ENCODE measurements around the gene HCAR1.
"Not testable (repeated sequence)": the region's sequence is repeated elsewhere in the genome, so short reads cannot be mapped to it uniquely, and the experiment has no call there.

Gene HCAR1

DNA sequence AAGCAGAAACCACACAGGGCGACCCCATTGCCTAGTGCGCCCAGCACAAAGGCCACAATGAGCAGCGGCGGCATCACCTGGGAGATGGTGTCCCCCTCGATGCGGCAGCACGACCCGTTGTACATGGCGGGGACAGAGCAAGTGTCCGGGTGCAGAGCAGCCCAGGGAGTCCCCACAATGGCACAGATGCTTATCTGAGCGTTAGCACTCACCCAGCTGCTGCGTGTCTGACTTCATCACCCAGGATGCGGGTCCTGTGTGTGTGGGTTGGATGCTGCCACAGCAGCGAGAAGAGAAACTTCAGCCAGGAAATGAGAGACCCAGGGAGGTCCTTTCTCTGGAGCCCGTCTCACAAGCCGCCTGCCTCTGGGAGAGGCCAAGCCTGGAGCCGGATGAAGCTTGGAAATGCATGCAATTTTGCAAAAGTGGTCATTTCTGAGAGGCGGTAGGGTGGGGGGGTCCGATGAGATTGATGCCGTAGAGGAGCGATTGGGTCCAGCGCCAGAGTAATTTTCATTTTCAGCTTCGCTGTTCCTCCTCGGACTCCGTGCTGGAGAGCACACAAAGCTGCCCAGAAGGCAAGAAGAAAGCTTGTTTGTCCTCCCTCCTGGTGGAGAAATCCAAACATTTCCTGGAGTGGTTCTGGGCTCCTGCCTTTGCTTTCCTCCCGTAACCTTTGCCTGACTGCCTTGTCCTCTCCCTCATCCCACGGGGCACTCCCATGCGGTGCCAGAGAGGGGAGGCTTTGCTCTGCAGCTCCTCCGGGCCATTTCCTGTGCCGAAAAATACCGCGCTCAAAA lies at the start of gene HCAR1:
TSS of gene HCAR1 (minus strand) at position 630 of the 800 bp plus-strand sequence. CDS start at position 125, 505 bp downstream.
- no peak for DNase-seq (ENCODE audit: low spot score)

GRCh38 chr12:122757568-122757967 lies 26.9 kb upstream of the HCAR1 start:
- DNase-seq (ENCODE audit: low spot score), result no peak

GRCh38 chr12:122754790-122755189 lies 24.1 kb upstream of the HCAR1 start:
- DNase-seq (ENCODE audit: low spot score), result no peak

DNA sequence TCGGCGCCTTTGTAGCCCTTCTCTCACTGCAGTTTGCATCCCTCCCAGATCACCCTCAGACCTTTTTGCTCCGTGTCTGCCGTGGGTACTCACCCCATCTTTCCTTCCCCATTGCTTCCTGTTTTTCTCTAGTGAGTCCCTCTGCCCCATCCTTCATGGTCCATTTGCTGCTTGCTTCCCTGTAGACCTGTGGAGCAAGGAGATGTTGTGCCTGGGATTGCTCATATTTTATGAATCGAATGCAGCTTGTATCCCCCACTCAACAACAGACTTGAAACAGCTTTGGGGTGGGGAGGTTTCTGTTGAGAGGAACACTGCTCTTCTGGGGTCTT lies 22.6 kb upstream of the HCAR1 start:
- no peak for DNase-seq (ENCODE audit: low spot score)

- peak; percentile 100 for DNase-seq (ENCODE audit: low spot score)
These were observed 22.0 kb upstream of the HCAR1 start, which contains the start of gene DENR for GRCh38 chr12:122752464-122753318. DENR (plus strand) TSS chr12:122752824; CDS start chr12:122753702, 878 bp downstream.

DNA sequence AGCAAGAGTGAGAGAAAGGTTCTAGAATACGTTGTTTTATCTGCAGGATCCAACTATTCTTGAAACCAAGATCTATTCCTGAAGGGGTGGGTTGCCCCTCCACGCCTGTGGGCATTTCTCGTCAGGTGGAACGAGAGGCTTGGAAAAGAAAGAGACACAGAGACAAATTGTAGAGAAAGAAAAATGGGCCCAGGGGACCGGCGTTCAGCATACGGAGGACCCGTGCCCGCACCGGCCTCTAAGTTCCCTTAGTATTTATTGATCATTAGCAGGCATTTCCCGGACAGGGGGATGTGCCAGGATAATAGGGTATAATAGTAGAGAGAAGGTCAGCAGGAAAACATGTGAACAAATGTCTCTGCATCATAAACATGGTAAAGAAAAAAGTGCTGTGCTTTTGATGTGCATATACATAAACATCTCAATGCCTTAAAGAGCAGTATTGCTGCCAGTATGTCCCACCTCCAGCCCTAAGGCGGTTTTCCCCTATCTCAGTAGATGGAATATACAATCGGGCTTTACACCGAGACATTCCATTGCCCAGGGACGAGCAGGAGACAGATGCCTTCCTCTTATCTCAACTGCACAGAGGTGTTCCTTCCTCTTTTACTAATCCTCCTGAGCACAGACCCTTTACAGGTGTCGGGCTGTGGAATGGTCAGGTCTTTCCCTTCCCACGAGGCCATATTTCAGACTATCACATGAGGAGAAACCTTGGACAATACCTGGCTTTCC lies 20.3 kb upstream of the HCAR1 start:
- not testable (repeated sequence) for DNase-seq (ENCODE audit: low spot score)

GRCh38 chr12:122749569-122750332 lies 19.1 kb upstream of the HCAR1 start:
- DNase-seq (ENCODE audit: low spot score), result no peak

DNA sequence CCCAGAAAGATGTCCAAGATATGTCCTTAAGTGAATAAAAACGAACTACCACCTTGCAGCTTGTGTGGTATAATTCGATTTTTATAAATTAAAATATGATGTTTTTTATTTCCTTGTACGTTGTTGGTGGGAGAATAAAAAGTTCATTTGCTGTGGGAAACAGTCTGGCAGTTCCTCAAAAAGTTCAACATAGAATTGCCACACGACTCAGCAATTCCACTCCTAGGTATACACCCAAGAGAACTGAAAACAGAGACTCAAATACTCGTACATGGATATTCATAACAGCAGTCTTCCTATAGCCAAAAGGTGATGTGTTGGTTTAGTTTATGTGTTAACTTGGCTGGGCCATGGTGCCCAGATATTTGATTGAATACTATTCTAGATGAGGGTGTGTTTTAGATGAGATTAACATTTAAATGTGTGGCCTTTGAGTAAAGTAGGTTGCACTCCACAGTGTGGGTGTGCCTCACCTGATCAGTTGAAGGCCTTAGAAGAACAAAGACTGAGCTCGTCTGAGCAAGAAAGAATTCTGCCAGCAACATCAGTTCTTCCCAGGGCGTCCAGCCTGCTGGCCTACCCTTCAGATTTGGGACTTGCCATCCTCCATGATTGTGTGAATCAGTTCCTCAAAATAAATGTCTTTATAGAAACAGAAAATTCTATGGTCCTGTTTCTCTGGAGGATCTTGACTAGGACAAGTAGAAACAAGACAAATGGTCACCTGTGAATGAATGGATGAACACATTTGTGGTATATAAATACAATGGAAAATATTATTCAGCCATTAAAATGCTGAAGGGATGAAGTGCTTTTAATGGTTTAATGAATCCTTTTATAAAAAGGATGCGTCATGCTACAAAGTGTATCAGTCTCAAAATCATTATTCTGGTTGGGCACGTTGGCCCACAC lies 16.8 kb upstream of the HCAR1 start:
- no peak for DNase-seq (ENCODE audit: low spot score)

- no peak for DNase-seq (ENCODE audit: low spot score)
These were observed 13.4 kb upstream of the HCAR1 start for GRCh38 chr12:122743895-122744525.

DNA sequence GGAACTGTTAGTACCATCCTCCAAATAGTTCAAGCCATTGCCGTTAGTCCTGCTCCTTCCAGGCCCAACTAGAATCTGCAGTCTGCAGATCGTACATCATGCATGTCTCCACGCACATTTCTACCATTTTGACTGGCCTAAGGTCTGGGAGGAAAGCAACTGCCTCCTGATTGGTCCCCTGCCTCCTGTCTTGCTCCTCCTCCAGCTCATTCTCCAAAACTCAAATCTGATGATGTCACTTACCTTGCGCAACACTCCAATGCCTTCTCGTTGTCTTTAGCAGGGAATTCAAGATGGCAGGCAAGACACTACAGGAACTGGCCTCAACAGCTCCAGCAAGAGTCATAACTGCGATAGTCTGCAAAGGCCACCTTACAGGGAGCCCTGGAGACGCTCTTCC lies 9.7 kb upstream of the HCAR1 start:
- DNase-seq (ENCODE audit: low spot score), result no peak

DNA sequence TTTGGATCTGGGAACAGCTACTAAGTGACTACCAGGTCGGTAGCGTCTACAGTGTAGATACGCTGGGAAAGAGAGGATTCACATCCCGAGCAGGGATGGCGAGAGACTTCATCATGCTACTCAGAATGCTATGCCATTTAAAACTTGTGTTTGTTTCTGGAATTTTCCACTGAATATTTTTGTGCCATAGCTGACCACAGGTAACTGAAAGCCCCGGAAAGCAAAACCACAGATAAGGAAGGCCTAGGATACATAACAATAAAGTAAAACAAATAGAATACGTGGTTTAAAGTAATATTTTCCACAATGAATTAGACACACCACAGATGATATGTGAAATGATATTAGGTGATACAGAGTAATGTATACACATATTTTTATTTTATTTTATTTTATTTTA lies 7.9 kb upstream of the HCAR1 start:
- DNase-seq (ENCODE audit: low spot score), result no peak

GRCh38 chr12:122732611-122733010 lies 2.0 kb upstream of the HCAR1 start:
- DNase-seq (ENCODE audit: low spot score), result no peak

- no peak for DNase-seq (ENCODE audit: low spot score)
These were observed 1.5 kb upstream of the HCAR1 start for GRCh38 chr12:122732170-122732569.

GRCh38 chr12:122729583-122730214 lies 945 bp downstream of the HCAR1 start:
- DNase-seq (ENCODE audit: low spot score), result no peak

- no peak for DNase-seq (ENCODE audit: low spot score)
These were observed 4.5 kb downstream of the HCAR1 start for GRCh38 chr12:122726080-122726558.

DNA sequence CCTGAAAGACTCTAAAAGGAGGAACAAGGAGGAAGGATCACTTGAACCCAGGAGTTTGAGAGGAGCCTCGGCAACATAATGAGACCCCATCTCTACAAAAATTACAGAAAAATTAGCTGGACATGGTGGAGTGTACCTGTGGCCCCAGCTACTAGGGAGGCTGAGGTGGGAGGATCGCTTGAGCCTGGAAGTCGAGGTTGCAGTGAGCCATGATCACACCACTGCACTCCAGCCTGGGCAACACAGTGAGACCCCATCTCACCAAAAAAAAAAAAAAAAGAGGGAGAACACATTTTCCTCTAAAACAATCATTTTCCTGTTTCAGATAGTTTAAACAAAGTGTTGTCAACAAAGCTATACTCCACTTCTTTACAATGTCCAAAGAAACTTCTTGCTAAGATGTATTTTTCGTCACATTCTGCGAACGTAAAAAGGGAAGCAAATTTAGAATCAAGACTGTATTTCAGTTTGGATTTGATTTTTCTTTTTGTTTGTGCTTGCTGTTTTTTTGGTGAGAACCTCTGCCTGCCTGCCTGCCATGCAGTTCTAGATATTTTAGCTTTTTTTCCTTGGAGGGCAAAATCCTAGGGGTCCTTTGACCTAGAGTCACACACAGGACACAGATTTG lies 5.1 kb downstream of the HCAR1 start:
- no peak for DNase-seq (ENCODE audit: low spot score)

- DNase-seq (ENCODE audit: low spot score), result no peak
These were observed 5.9 kb downstream of the HCAR1 start for GRCh38 chr12:122724641-122725243.

DNA sequence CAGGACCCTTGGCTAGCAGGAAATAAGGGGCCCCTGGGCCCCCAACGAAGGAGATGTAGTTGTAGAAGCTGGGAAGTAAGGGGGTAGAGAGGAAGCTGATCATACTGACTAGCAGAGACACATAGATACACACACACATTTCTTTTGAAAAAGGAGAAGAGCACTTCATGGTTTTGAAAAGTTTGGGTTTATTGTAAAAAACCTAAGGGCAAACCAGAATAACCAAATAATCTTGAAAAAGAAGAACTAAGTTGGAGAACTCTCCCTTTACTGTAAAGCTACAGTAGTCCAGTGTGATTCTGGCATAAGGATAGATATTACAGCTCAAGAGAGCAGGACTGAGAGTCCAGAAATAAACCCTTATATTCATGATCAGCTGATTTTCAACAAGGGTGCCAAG lies 8.3 kb downstream of the HCAR1 start:
- DNase-seq (ENCODE audit: low spot score), result no peak

Measured in ecto neural progenitor cell (in vitro differentiated cells).